GM12865 (cell line): ENCODE data around the gene PFDN5.

ENCODE experiments used
- DNase-seq: peaks from one replicate; pipeline ENCODE4 v3.0.0; 2010; ENCODE audit warnings: low read depth
- H3K4me3 ChIP-seq: 2 replicates; pipeline ENCODE4 v1.5.1; 2011; ENCODE audit warnings: mild to moderate bottlenecking, low read depth, low read length, control low read depth
- CTCF ChIP-seq: IDR thresholded peaks from 2 replicates; pipeline ENCODE4 v1.5.1; 2011; ENCODE audit warnings: low read length, control low read depth, low read depth, inconsistent platforms; ENCODE audit not compliant: insufficient read depth; ENCODE audit errors: missing control alignments

PFDN5 gene

GRCh38 chr12:53274445-53274844 lies 20.9 kb upstream of the PFDN5 start:
- no peak for TF ChIP-seq CTCF
- DNase-seq, result no peak
- no peak overlapping the region for H3K4me3 ChIP-seq

- no peak for DNase-seq
- no peak for TF ChIP-seq CTCF
- no peak overlapping the region for H3K4me3 ChIP-seq
Measured at GRCh38 chr12:53276511-53276910, 18.8 kb upstream of the PFDN5 start.

DNA sequence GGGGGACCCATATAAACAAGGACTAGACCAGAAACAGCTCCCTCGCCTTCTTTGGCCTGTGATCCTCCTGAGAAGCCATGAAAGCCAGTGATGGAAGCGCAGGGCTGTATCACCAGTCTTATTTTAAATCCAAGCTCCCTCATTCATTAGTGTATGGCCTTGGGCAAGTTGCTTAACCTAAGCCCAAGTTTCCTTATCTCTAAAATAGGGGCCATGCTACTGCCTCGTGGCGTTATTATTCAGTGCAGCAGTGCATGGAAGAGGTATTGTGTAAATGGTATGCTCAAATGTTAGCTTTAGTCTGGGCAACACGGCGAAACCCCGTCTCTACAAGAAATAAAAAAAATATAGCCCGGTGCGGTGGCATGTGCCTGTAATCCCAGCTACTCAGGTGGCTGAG lies 17.4 kb upstream of the PFDN5 start:
- no peak for DNase-seq
- H3K4me3 ChIP-seq, result no peak overlapping the region
- no peak for TF ChIP-seq CTCF

DNA sequence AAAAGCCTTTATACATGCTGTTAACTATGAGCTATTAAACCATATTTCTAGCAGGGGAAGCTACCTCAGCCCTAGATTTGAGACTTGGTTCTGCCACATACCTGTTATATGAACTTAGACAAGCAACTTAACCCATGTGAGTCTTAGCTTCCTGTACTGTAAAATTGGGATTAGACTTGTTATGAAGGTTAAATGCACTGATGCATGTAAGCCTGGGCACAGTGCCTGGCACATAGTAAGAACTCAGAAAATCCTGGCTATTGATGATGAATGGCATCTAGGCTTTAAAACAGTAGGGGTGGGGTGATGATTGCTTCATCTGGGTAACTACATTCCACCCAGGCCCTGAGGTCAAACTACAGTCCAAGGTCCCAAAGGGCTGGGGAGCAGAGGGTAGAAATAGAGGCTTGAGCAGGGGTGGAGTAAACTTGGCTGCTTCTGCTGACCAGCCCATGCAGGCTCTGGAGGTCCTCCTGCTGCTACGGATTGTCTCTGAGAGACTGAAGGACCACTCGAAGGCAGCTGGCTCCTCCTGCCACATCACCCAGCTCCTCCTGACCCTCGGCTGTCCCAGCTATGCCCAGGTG lies 16.0 kb upstream of the PFDN5 start:
- no peak overlapping the region for H3K4me3 ChIP-seq
- no peak for DNase-seq
- no peak for TF ChIP-seq CTCF

- DNase-seq, result no peak
- no peak for TF ChIP-seq CTCF
- H3K4me3 ChIP-seq, result no peak overlapping the region
Measured at GRCh38 chr12:53279888-53280498, 15.3 kb upstream of the PFDN5 start.

DNA sequence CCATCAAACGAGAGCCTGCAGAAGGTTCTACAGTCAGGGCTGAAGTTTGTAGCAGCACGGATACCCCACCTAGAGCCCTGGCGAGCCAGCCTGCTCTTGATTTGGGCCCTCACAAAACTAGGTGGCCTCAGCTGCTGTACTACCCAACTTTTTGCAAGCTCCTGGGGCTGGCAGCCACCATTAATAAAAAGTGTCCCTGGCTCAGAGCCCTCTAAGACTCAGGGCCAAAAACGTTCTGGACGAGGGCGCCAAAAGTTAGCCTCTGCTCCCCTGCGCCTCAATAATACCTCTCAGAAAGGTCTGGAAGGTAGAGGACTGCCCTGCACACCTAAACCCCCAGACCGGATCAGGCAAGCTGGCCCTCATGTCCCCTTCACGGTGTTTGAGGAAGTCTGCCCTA lies 8.9 kb upstream of the PFDN5 start:
- TF ChIP-seq CTCF, result no peak
- H3K4me3 ChIP-seq, result no peak overlapping the region
- DNase-seq, result no peak

DNA sequence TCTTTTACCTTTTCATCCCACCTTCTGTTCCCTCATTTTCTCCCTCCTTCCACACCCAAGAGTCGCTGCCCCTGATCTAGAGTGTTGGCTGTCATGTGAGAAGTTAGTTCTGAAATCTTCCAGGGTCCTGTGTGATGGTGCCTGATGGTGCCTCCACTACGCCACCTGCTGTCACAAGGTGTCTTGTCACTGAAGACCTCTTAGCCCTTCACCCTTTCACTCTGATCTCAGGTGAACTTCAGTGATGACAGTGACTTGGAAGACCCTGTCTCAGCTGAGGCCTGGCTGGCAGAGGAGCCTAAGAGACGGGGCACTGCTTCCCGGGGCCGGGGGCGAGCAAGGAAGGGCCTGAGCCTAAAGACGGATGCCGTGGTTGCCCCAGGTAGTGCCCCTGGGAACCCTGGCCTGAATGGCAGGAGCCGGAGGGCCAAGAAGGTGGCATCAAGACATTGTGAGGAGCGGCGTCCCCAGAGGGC lies 7.6 kb upstream of the PFDN5 start:
- TF ChIP-seq CTCF, result peak; percentile 67
- peak; percentile 83 for DNase-seq
- no peak overlapping the region for H3K4me3 ChIP-seq
